ENCODE data around the gene INTS11.

Gene INTS11

DNA sequence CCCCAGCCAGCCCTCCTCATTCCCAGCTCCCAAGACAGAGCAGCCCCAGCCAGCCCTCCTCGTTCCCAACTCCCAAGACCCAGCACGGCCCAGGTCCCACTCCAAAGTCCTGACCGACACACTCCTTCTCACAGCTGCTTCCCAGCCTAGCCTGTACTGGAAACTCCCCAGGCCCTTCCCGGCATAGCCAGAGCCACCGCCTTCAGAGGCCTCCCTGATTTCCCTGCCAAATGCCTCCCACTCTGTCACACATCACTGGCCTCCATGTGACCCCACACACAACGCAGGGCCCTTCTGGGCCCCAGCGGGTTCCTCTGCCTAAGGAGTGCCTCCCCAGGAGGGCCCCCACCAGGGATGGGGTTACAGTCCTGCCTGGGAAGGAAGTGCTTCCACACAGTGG lies 53.6 kb downstream of the INTS11 start:
- no peak for DNase-seq (ENCODE audit: low read depth in 4 of 4, low spot score in 1 of 4)

DNA sequence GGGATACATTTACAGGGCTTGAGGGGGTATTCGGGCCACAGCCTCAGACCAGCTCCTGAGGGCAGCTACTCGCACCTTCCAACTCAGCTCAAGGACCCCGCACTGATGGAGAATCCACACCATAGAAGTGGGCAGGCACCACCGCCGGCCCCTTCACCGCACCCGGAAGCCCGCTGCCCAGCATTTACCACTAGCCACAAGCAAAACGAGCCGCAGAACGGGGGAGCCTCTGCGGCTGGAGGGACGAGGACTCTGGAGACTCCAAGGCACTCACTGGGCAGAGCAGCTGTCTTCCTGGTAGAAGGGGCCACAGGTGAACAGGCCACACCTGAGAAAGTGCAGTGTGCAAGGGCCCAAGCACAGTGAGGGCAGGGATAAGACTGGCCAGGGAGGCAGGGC lies 56.2 kb downstream of the INTS11 start:
- no peak for DNase-seq (ENCODE audit: low read depth in 4 of 4, low spot score in 1 of 4)

GRCh38 chr1:1267488-1268283 lies 56.8 kb downstream of the INTS11 start:
- DNase-seq (ENCODE audit: low read depth in 4 of 4, low spot score in 1 of 4), result no peak

DNA sequence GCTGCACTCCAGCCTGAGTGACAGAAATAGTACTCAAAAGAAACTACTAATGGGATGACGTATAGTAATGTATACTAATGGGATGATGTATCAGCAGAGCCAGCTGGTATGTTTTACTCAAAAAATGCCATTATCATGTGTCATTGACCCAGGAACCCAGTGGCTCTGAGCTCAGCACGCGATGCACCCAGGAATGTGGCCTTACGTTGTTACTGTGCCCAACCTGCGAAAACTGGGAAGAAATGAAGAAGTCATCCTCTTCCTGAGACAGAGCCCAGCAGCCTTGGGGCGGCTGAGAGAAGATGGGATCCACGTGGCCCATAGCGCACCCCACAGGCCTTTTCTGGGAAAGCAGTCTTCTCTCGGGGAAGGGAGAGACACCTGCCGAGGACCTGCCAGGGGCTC lies 59.6 kb downstream of the INTS11 start:
- DNase-seq (ENCODE audit: low read depth in 4 of 4, low spot score in 1 of 4), result no peak

- DNase-seq (ENCODE audit: low read depth in 4 of 4, low spot score in 1 of 4), result no peak
These were observed 60.4 kb downstream of the INTS11 start for GRCh38 chr1:1264026-1264425.

- no peak for DNase-seq (ENCODE audit: low read depth in 4 of 4, low spot score in 1 of 4)
These were observed 61.7 kb downstream of the INTS11 start for GRCh38 chr1:1262758-1263157.

DNA sequence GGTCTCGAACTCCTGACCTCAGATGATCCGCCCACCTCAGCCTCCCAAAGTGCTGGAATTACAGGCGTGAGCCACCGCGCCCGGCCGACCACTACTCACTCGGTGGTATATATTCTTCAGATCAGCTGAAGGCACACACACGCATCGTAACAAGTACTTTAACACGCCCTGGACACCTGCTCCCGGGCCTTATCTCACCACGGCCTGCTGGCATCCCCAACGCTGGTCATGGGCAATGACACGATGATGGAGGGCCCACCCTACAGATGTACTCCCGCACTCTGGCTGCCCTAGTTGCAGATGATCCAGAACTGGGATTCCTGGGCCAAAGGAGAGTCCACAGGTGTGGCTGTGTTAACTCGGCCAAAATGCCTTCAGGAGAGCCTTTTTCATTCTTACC lies 62.4 kb downstream of the INTS11 start:
- DNase-seq (ENCODE audit: low read depth in 4 of 4, low spot score in 1 of 4), result no peak

Measured in stimulated activated CD4-positive, alpha-beta T cell treated with anti-CD3 and anti-CD28 coated beads, Interleukin-1b, Interleukin-23, amount 100 ng/mL, for 24 hours (primary cell).